ENCODE results near the gene SLC22A5. TPM values are rescaled to one million over a fixed set of nuclear protein-coding genes. Genes with fewer than 3 reads are reported as not detected.

Gene SLC22A5
- polyA plus RNA-seq, 1 donor (not counting 4 experiments of a cell fraction or from before 2014, with no cell fraction given), result 14.8 TPM

- peak overlapping the region in 2 of 3 experiments; percentile 2 to 29 for H3K4me3 ChIP-seq (ENCODE audit: control insufficient read depth in 2 of 3, extremely low read depth in 1 of 3, insufficient read depth in 2 of 3, low read depth in 1 of 3, low read length in 3 of 3)
- peak overlapping the region; percentile 30 for H3K27ac ChIP-seq (ENCODE audit: control insufficient read depth, insufficient read depth, low read length)
These were observed 1.3 kb upstream of the SLC22A5 start for GRCh38 chr5:132368186-132368585.

DNA sequence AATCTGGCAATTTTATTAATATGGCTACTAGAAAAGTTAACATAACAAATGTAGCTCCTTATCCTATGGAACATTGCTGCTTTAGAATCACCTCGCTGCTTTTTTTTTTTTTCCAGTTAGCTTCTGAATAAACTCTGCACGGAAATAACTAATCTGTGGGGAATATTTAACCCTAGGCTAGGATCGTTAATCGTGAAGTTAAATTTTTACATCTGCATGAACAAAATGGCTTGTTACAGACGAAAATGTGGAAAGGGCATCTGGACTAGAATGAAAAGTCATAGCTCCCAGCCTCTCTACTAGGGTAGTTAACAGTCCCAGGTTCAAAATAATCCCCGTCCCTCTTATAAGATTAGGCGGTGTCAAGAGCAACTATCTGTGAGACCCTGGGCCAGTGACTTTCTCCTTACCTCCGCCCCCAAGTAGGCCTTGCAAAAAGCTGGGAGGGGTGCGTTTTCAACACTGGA is 470 bp upstream of the SLC22A5 start:
- Histone ChIP-seq H3K4me3 (ENCODE audit: control insufficient read depth in 2 of 3, extremely low read depth in 1 of 3, insufficient read depth in 2 of 3, low read depth in 1 of 3, low read length in 3 of 3) (peak overlapping the region; percentile 58 to 88 (median 80)), H4K20me1 (ENCODE audit: control insufficient read depth, extremely low read depth, insufficient read depth, low read length) (no peaks in the 10 kb centered on the region), H2AFZ (ENCODE audit: control insufficient read depth, low read length) (peak overlapping the region; percentile 83), H3K9me1 (ENCODE audit: control insufficient read depth, extremely low read depth, insufficient read depth, low read length) (peaks cover 2% of the 10 kb centered on the region), H3K27ac (ENCODE audit: control insufficient read depth, insufficient read depth, low read length) (peak overlapping the region; percentile 90), H3K27me3 (ENCODE audit: control insufficient read depth, extremely low read depth, insufficient read depth, low read length) (no peaks in the 10 kb centered on the region), H3K4me2 (ENCODE audit: control insufficient read depth, extremely low read depth, insufficient read depth, low read depth, low read length) (peak overlapping the region; percentile 84), H3K4me1 (ENCODE audit: control insufficient read depth, extremely low read depth, insufficient read depth, low read length) (peaks cover 44% of the 10 kb centered on the region), H3K36me3 (ENCODE audit: control insufficient read depth in 2 of 2, extremely low read depth in 1 of 2, insufficient read depth in 2 of 2, low read length in 2 of 2) (peaks cover 0 to 2% of the 10 kb centered on the region in 2 experiments), H3K9me3 (ENCODE audit: control insufficient read depth, low read depth, low read length) (no peaks in the 10 kb centered on the region), H3K79me2 (ENCODE audit: control insufficient read depth, insufficient read depth, low read length) (peaks cover 44% of the 10 kb centered on the region), H3K9ac (ENCODE audit: control insufficient read depth, extremely low read depth, insufficient read depth, low read length) (peak overlapping the region; percentile 94)
- dilution Hi-C loops (cut with MboI; ENCODE audit: extremely low pct_ligation_motif_present, low sequenced_read_pairs), result no loop called here
- FAIRE-seq (no peak), DNase-seq (ENCODE audit: low read depth, low spot score) (no peak)
- TF ChIP-seq, protein P1, sequence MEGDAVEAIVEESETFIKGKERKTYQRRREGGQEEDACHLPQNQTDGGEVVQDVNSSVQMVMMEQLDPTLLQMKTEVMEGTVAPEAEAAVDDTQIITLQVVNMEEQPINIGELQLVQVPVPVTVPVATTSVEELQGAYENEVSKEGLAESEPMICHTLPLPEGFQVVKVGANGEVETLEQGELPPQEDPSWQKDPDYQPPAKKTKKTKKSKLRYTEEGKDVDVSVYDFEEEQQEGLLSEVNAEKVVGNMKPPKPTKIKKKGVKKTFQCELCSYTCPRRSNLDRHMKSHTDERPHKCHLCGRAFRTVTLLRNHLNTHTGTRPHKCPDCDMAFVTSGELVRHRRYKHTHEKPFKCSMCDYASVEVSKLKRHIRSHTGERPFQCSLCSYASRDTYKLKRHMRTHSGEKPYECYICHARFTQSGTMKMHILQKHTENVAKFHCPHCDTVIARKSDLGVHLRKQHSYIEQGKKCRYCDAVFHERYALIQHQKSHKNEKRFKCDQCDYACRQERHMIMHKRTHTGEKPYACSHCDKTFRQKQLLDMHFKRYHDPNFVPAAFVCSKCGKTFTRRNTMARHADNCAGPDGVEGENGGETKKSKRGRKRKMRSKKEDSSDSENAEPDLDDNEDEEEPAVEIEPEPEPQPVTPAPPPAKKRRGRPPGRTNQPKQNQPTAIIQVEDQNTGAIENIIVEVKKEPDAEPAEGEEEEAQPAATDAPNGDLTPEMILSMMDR (optimal IDR thresholded peaks at IDR 0.05 in 1 of 3, IDR thresholded peaks at IDR 0.05 in 1 of 3, conservative IDR thresholded peaks at IDR 0.05 in 1 of 3; ENCODE audit: extremely low read depth in 1 of 3, insufficient read depth in 2 of 3, low read length in 3 of 3), result no peak
- TF ChIP-seq EZH2 (IDR thresholded peaks at IDR 0.05; ENCODE audit: low read length), result no peak

More at GRCh38 chr5:132368186-132368585, 1.3 kb upstream of the SLC22A5 start:
- Histone ChIP-seq H3K79me2 (ENCODE audit: control insufficient read depth, insufficient read depth, low read length) (peaks cover 41% of the 10 kb centered on the region), H3K4me1 (ENCODE audit: control insufficient read depth, extremely low read depth, insufficient read depth, low read length) (peaks cover 51% of the 10 kb centered on the region), H3K27me3 (ENCODE audit: control insufficient read depth, extremely low read depth, insufficient read depth, low read length) (no peaks in the 10 kb centered on the region), H3K4me2 (ENCODE audit: control insufficient read depth, extremely low read depth, insufficient read depth, low read depth, low read length) (peak overlapping the region; percentile 84), H3K9me1 (ENCODE audit: control insufficient read depth, extremely low read depth, insufficient read depth, low read length) (no peaks in the 10 kb centered on the region), H3K9ac (ENCODE audit: control insufficient read depth, extremely low read depth, insufficient read depth, low read length) (peak overlapping the region; percentile 94), H2AFZ (ENCODE audit: control insufficient read depth, low read length) (no peak overlapping the region), H3K36me3 (ENCODE audit: control insufficient read depth in 2 of 2, extremely low read depth in 1 of 2, insufficient read depth in 2 of 2, low read length in 2 of 2) (peaks cover 0 to 2% of the 10 kb centered on the region in 2 experiments), H3K9me3 (ENCODE audit: control insufficient read depth, low read depth, low read length) (no peaks in the 10 kb centered on the region), H4K20me1 (ENCODE audit: control insufficient read depth, extremely low read depth, insufficient read depth, low read length) (no peaks in the 10 kb centered on the region)
- no peak for TF ChIP-seq EZH2 (IDR thresholded peaks at IDR 0.05; ENCODE audit: low read length)
- TF ChIP-seq, protein P1 (optimal IDR thresholded peaks at IDR 0.05 in 1 of 3, IDR thresholded peaks at IDR 0.05 in 1 of 3, conservative IDR thresholded peaks at IDR 0.05 in 1 of 3; ENCODE audit: extremely low read depth in 1 of 3, insufficient read depth in 2 of 3, low read length in 3 of 3), result no peak
- FAIRE-seq, result no peak
- dilution Hi-C loops (cut with MboI; ENCODE audit: extremely low pct_ligation_motif_present, low sequenced_read_pairs), result no loop called here
- no peak for DNase-seq (ENCODE audit: low read depth, low spot score)

Measured in keratinocyte (primary cell).